Trophoblast cell (in vitro differentiated cells and primary cell): ENCODE data around the gene NAT14.

ENCODE experiments used
- DNase-seq, 2 donors: peaks; one replicate each; pipeline ENCODE4 v3.0.0-alpha.2; 2016
- H2AFZ ChIP-seq: 2 replicates; pipeline ENCODE4 v1.6.1; 2013; ENCODE audit warnings: low read length, moderate library complexity, mild to moderate bottlenecking; ENCODE audit not compliant: insufficient read depth, poor library complexity
- H2AK5ac ChIP-seq: 2 replicates; pipeline ENCODE4 v1.6.1; 2013; ENCODE audit warnings: mild to moderate bottlenecking, low read length
- H2BK120ac ChIP-seq: 2 replicates; pipeline ENCODE4 v1.6.1; 2013; ENCODE audit warnings: low read length, mild to moderate bottlenecking, moderate library complexity; ENCODE audit not compliant: insufficient read depth, poor library complexity
- H2BK12ac ChIP-seq: 2 replicates; pipeline ENCODE4 v1.6.1; 2013; ENCODE audit warnings: mild to moderate bottlenecking, low read length, moderate library complexity
- H2BK5ac ChIP-seq: 2 replicates; pipeline ENCODE4 v1.6.1; 2013; ENCODE audit warnings: low read length, low read depth, moderate library complexity, mild to moderate bottlenecking; ENCODE audit not compliant: poor library complexity
- H3K14ac ChIP-seq: 2 replicates; pipeline ENCODE4 v1.6.1; 2013; ENCODE audit warnings: mild to moderate bottlenecking, low read length
- H3K18ac ChIP-seq: 2 replicates; pipeline ENCODE4 v1.6.1; 2013; ENCODE audit warnings: mild to moderate bottlenecking, low read length
- H3K23ac ChIP-seq: 2 replicates; pipeline ENCODE4 v1.6.1; 2013; ENCODE audit warnings: low read length
- H3K27ac ChIP-seq: 2 replicates; pipeline ENCODE4 v1.5.1; 2013; ENCODE audit warnings: low read depth, mild to moderate bottlenecking, inconsistent platforms, low read length, moderate library complexity
- H3K27me3 ChIP-seq: 2 replicates; pipeline ENCODE4 v1.6.1; 2013; ENCODE audit warnings: inconsistent platforms, mild to moderate bottlenecking, low read length, moderate library complexity; ENCODE audit not compliant: insufficient read depth
- H3K36me3 ChIP-seq, 2 experiments: 1 replicate in 1 of 2; 2 replicates in 1 of 2; pipeline ENCODE4 v1.6.1; 2013; ENCODE audit warnings: low read length in 2 of 2, mild to moderate bottlenecking in 2 of 2, moderate library complexity in 1 of 2; ENCODE audit not compliant: insufficient read depth in 2 of 2, control insufficient read depth in 1 of 2
- H3K4ac ChIP-seq: 2 replicates; pipeline ENCODE4 v1.6.1; 2013; ENCODE audit warnings: low read depth, mild to moderate bottlenecking, low read length, moderate library complexity
- H3K4me1 ChIP-seq, 2 experiments: 1 replicate in 1 of 2; 2 replicates in 1 of 2; pipeline ENCODE4 v1.6.1; 2013; ENCODE audit warnings: low read length in 2 of 2, mild to moderate bottlenecking in 2 of 2, moderate library complexity in 1 of 2; ENCODE audit not compliant: insufficient read depth in 2 of 2, control insufficient read depth in 1 of 2
- H3K4me2 ChIP-seq: 2 replicates; pipeline ENCODE4 v1.6.1; 2013; ENCODE audit warnings: inconsistent platforms, mild to moderate bottlenecking, low read length, moderate library complexity
- H3K4me3 ChIP-seq: 2 replicates; pipeline ENCODE4 v1.5.1; 2013; ENCODE audit warnings: mild to moderate bottlenecking, low read depth, low read length, inconsistent platforms
- H3K79me1 ChIP-seq: one replicate; pipeline ENCODE4 v1.6.1; 2013; ENCODE audit warnings: low read length
- H3K79me2 ChIP-seq: 2 replicates; pipeline ENCODE4 v1.6.1; 2013; ENCODE audit warnings: low read length, mild to moderate bottlenecking; ENCODE audit not compliant: control insufficient read depth, insufficient read depth, poor library complexity
- H3K9ac ChIP-seq: 2 replicates; pipeline ENCODE4 v1.6.1; 2013; ENCODE audit warnings: mild to moderate bottlenecking, low read length
- H3K9me3 ChIP-seq: 2 replicates; pipeline ENCODE4 v1.6.1; 2013; ENCODE audit warnings: low read depth, mild to moderate bottlenecking, control low read depth, inconsistent platforms, low read length; ENCODE audit not compliant: insufficient read depth
- H4K12ac ChIP-seq: 2 replicates; pipeline ENCODE4 v1.6.1; 2013; ENCODE audit warnings: low read depth, mild to moderate bottlenecking, low read length, moderate library complexity
- H4K8ac ChIP-seq: 2 replicates; pipeline ENCODE4 v1.6.1; 2013; ENCODE audit warnings: low read depth, mild to moderate bottlenecking, low read length, moderate library complexity
- H4K91ac ChIP-seq: one replicate; pipeline ENCODE4 v1.6.1; 2013; ENCODE audit warnings: low read depth, mild to moderate bottlenecking, low read length, moderate library complexity
- WGBS: extraction: QIAGEN DNeasy Blood & Tissue Kit; methylation state at CpG from one replicate; pipeline ENCODE4 v1.1.7; 2013; ENCODE audit warnings: missing lambda C conversion rate; ENCODE audit not compliant: insufficient read length, insufficient coverage; ENCODE audit errors: extremely low coverage; 5-methylcytosine and 5-hydroxymethylcytosine counted together

NAT14 gene

GRCh38 chr19:55536366-55536765 is 51.4 kb downstream of the NAT14 start:
- no peak overlapping the region for H3K14ac ChIP-seq
- no CpG with 5 or more reads among the region's 11 CpGs for WGBS

More at GRCh38 chr19:55536366-55536765, 51.4 kb downstream of the NAT14 start:
- no peak overlapping the region for H2BK12ac ChIP-seq
- no peak overlapping the region for H2BK120ac ChIP-seq
- no peak overlapping the region for H3K4me3 ChIP-seq
- no peak overlapping the region for H4K12ac ChIP-seq
- H2BK5ac ChIP-seq: no peak overlapping the region
- peaks cover 2% of the 10 kb centered on the region for H3K79me1 ChIP-seq
- peaks cover 4 to 5% of the 10 kb centered on the region in 2 experiments for H3K4me1 ChIP-seq
- H3K9me3 ChIP-seq: no peaks in the 10 kb centered on the region
- H3K9ac ChIP-seq: no peak overlapping the region
- peak in 1 of 2 donors; percentile 37 for DNase-seq
- H3K27ac ChIP-seq: no peak overlapping the region
- H3K36me3 ChIP-seq: no peaks in the 10 kb centered on the region
- no peaks in the 10 kb centered on the region for H3K79me2 ChIP-seq
- no peak overlapping the region for H3K4ac ChIP-seq
- no peak overlapping the region for H3K23ac ChIP-seq
- H3K4me2 ChIP-seq: no peak overlapping the region
- no peak overlapping the region for H2AK5ac ChIP-seq
- no peaks in the 10 kb centered on the region for H3K27me3 ChIP-seq
- no peak overlapping the region for H2AFZ ChIP-seq
- no peak overlapping the region for H4K91ac ChIP-seq
- no peak overlapping the region for H3K18ac ChIP-seq
- H4K8ac ChIP-seq: no peak overlapping the region
